Ovary (tissue), 9 donors: ENCODE results near the gene PELI3. TPM values are rescaled to one million over a fixed set of nuclear protein-coding genes. Genes with fewer than 3 reads are reported as not detected.

Experiments
- DNase-seq, 5 donors: peaks; one replicate each; pipeline ENCODE4 v3.0.0-alpha.2; 2019 to 2020
- H3K27ac ChIP-seq, 2 donors: fragments of 200-600 bp; one replicate each; pipeline versions ENCODE4 v1.5.1 to v1.8.0; 2019 to 2022
- H3K27me3 ChIP-seq: fragments of 200-600 bp; one replicate; pipeline ENCODE4 v1.8.0; 2022
- H3K36me3 ChIP-seq: fragments of 200-600 bp; sonication (generic); one replicate; pipeline ENCODE4 v1.5.1; 2019
- H3K4me1 ChIP-seq: one replicate; pipeline ENCODE4 v1.8.1; 2013; ENCODE audit warnings: mild to moderate bottlenecking, moderate library complexity; ENCODE audit not compliant: insufficient read depth
- H3K4me3 ChIP-seq: fragments of 200-600 bp; sonication (generic); one replicate; pipeline ENCODE4 v1.5.1; 2017
- H3K9me3 ChIP-seq, 2 donors: fragments of 200-600 bp in 1 of 2; sonication (generic) in 1 of 2; one replicate each; pipeline versions ENCODE4 v1.5.1 to v1.8.1; 2013 to 2019; ENCODE audit warnings: mild to moderate bottlenecking in 1 of 2, moderate library complexity in 1 of 2
- CTCF ChIP-seq, 3 donors: fragments of 450-650 bp in 2 of 3; fragments of 200-600 bp in 1 of 3; IDR thresholded peaks; one replicate each; pipeline versions ENCODE4 v1.5.1 to v1.8.0; 2016 to 2022; ENCODE audit warnings: antibody characterized with exemption in 3 of 3, mild to moderate bottlenecking in 1 of 3
- EP300 ChIP-seq: sonication (generic); formaldehyde crosslinking; IDR thresholded peaks from one replicate; pipeline ENCODE4 v1.6.1; 2017; ENCODE audit warnings: antibody characterized with exemption
- POLR2A ChIP-seq: fragments of 450-650 bp; IDR thresholded peaks from one replicate; pipeline ENCODE4 v1.6.1; 2017; ENCODE audit warnings: antibody characterized with exemption, mild to moderate bottlenecking, moderate library complexity
- WGBS, 3 donors: extraction: QIAGEN DNeasy Blood & Tissue Kit in 1 of 3; methylation state at CpG; one replicate each; pipeline versions ENCODE4 v1.1.5 to v1.1.7; 2013 to 2017; 5-methylcytosine and 5-hydroxymethylcytosine counted together
- intact Hi-C, 4 donors: fragments of 100-400 bp; cut with DNase I; formaldehyde crosslinking; loops; one replicate each; pipeline versions ENCODE4 v1.11.0 to v1.15.1; 2022 to 2023
- polyA plus RNA-seq, 2 donors: library from polyadenylated mRNA; stranded (reverse); fragments of 200-250 nt in 1 of 2; fragments of 350-450 nt in 1 of 2; fragmentation: Illumina TruSeq in 1 of 2; extraction: RNeasy Lipid Tissue Mini Kit (QIAGEN cat#74804) in 1 of 2; gene quantifications; one replicate each; pipeline ENCODE4 v1.2.3, GENCODE V29; 2013 to 2014
- total RNA-seq, 7 donors: library from RNA; depleted of rRNA in 2 of 7; stranded (reverse); fragments of >200 nt in 2 of 7; fragmentation: NEBNext Ultra II Directional in 3 of 7; extraction: Animal tissue kit (Norgen Biotek cat#: 25700) in 3 of 7; gene quantifications; one replicate each; pipeline versions ENCODE4 v1.1.0 to v1.2.4, GENCODE V29; 2016 to 2023
- donor health status: DM: no; HTN: no; CAD: no; lungs with moderate emphysema.
- donor health status: DM: no; HTN: no; CAD: no.
- donor health status: Bipolar disorder and iron deficiency.
- donor health status: DM: yes; HTN: yes; CAD: no.
- donor health status: DM: no; HTN: no; CAD: no.
- donor health status: DM: yes; HTN: yes; CAD: no.

PELI3 gene
- total and polyA plus RNA-seq, 9 donors: 7.6 to 29.6 (median 20.5) TPM

GRCh38 chr11:66419825-66420224 lies 46.9 kb upstream of the PELI3 start:
- Histone ChIP-seq H3K4me3 (no peak overlapping the region), H3K4me1 (peaks cover 7% of the 10 kb centered on the region), H3K27ac (no peak overlapping the region), H3K27me3 (no peaks in the 10 kb centered on the region), H3K9me3 (no peaks in the 10 kb centered on the region), H3K36me3 (no peaks in the 10 kb centered on the region)
- DNase-seq: no peak
- TF ChIP-seq EP300: no peak
- WGBS, 3 donors: 3 to 6% (median 4%) methylated on average over 19 to 30 of the region's 30 CpGs
- intact Hi-C loops: loop anchor here in 1 of 4 donors (10.0 kb wide), 1 partner anchor 265 kb away; no protein-coding TSS in a partner anchor

- H3K27ac ChIP-seq: no peak within 1 kb of the TSS
- TF ChIP-seq EP300: no peak
- no peak for TF ChIP-seq POLR2A
- TF ChIP-seq CTCF (IDR thresholded peaks at IDR 0.05): no peak
- WGBS, 3 donors: 4 to 8% (median 7%) methylated on average over 51 to 71 of the region's 71 CpGs
Observed at GRCh38 chr11:66420671-66421476, 45.8 kb upstream of the PELI3 start, which contains the start of gene NPAS4. Gene NPAS4 (plus strand): TSS chr11:66421035. CDS start chr11:66421180, 145 bp downstream.

GRCh38 chr11:66421492-66422205 lies 45.1 kb upstream of the PELI3 start:
- intact Hi-C loops: no loop called here
- TF ChIP-seq CTCF (IDR thresholded peaks at IDR 0.05) (peak in 1 of 3 donors; percentile 10), EP300 (no peak), POLR2A (peak; percentile 59)
- Histone ChIP-seq H3K27ac (no peak overlapping the region), H3K9me3 (no peaks in the 10 kb centered on the region), H3K4me1 (peaks cover 7% of the 10 kb centered on the region), H3K27me3 (no peaks in the 10 kb centered on the region), H3K36me3 (no peaks in the 10 kb centered on the region), H3K4me3 (no peak overlapping the region)
- 10 to 17% (median 12%) methylated on average over 31 to 38 of the region's 38 CpGs for whole genome bisulfite sequencing, 3 donors
- peak; percentile 92 to 97 (median 97) for DNase-seq

More at GRCh38 chr11:66420671-66421476, 45.8 kb upstream of the PELI3 start, which contains the start of gene NPAS4:
- Histone ChIP-seq H3K9me3 (no peaks in the 10 kb centered on the region), H3K4me3 (no peak within 1 kb of the TSS), H3K4me1 (peaks cover 7% of the 10 kb centered on the region), H3K36me3 (no peaks in the 10 kb centered on the region), H3K27me3 (no peaks in the 10 kb centered on the region)
- no peak for DNase-seq
- intact Hi-C loops: no loop called here

GRCh38 chr11:66426314-66426713 lies 40.4 kb upstream of the PELI3 start:
- Histone ChIP-seq H3K36me3 (no peaks in the 10 kb centered on the region), H3K27ac (no peak overlapping the region), H3K4me3 (no peak overlapping the region), H3K27me3 (no peaks in the 10 kb centered on the region), H3K4me1 (no peaks in the 10 kb centered on the region), H3K9me3 (no peaks in the 10 kb centered on the region)
- intact Hi-C loops: no loop called here
- TF ChIP-seq POLR2A: no peak
- no peak for TF ChIP-seq EP300
- no peak for TF ChIP-seq CTCF (IDR thresholded peaks at IDR 0.05)
- DNase-seq: no peak
- 64 to 79% (median 78%) methylated on average over 20 to 23 of the region's 23 CpGs for WGBS, 3 donors
